ENCODE results near the gene MEGF11. TPM values are rescaled to one million over a fixed set of nuclear protein-coding genes. Genes with fewer than 3 reads are reported as not detected.

MEGF11 gene
- total RNA-seq, 1 experiment from 2014 or later, result 1.2 TPM

DNA sequence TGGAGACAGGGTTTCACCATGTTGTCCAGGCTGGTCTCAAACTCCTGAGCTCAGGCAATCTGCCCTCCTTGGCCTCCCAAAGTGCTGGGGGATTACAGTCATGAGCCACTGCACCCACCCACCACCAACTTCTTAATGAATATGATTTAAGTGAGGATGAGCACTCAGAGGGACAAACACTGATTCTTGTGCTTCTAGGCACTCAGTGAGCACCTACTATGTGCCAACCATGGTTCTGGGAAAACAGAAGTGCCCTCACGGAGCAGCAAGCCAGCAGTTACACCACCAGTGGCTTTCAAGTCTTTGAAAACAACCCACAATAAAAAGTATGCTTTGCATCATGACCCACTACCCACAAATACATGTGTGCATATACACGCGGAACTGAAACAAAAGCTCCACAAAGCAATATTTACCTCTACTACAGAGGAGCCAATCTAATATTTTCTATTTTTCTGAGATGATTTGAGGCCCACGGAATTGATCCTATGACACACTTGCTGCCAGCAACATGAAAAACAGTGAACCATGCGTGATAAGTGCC, 91.9 kb downstream of the MEGF11 start:
- Histone ChIP-seq H3K4ac (ENCODE audit: low read depth, low read length) (no peak overlapping the region), H3K27me3 (ENCODE audit: insufficient read depth, low read length) (no peaks in the 10 kb centered on the region), H2BK5ac (ENCODE audit: insufficient read length, low read length) (no peak overlapping the region), H2BK12ac (ENCODE audit: insufficient read length, low read depth, low read length) (no peak overlapping the region), H3K79me2 (ENCODE audit: insufficient read depth, low read length) (no peaks in the 10 kb centered on the region), H3K23me2 (ENCODE audit: insufficient read length, low read depth, low read length, poor library complexity, severe bottlenecking) (no peaks in the 10 kb centered on the region), H4K20me1 (ENCODE audit: control insufficient read depth, insufficient read depth, insufficient read length) (no peaks in the 10 kb centered on the region), H3K56ac (ENCODE audit: insufficient read length, low read depth, low read length) (no peak overlapping the region), H4K8ac (replicated peaks; ENCODE audit: insufficient read length, low read depth, low read length) (no peak overlapping the region), H4K5ac (ENCODE audit: insufficient read length, low read depth, low read length) (no peak overlapping the region), H3K18ac (ENCODE audit: insufficient read length, low read depth, low read length) (no peak overlapping the region), H3K9me3 (ENCODE audit: control insufficient read depth, low read depth, low read length) (no peaks in the 10 kb centered on the region), H3K9ac (ENCODE audit: extremely low read depth, insufficient read length, low read length) (no peak overlapping the region), H2AFZ (ENCODE audit: low read length) (no peak overlapping the region), H3K27ac (ENCODE audit: insufficient read length, low read depth, low read length) (no peak overlapping the region), H3K14ac (ENCODE audit: insufficient read depth, low read length) (no peak overlapping the region), H3K4me2 (ENCODE audit: insufficient read depth, insufficient read length, low read length) (no peak overlapping the region), H4K91ac (ENCODE audit: insufficient read length, low read depth, low read length) (no peak overlapping the region), H2BK15ac (ENCODE audit: low read depth, low read length) (no peak overlapping the region), H3K23ac (ENCODE audit: insufficient read length, low read depth, low read length) (no peak overlapping the region), H2BK20ac (ENCODE audit: low read depth, low read length, poor library complexity, severe bottlenecking) (no peak overlapping the region), H2AK5ac (ENCODE audit: insufficient read length, low read length) (no peak overlapping the region), H3K4me1 (ENCODE audit: insufficient read depth, low read length) (no peaks in the 10 kb centered on the region), H3T11ph (ENCODE audit: low read length) (no peak overlapping the region), H3K79me1 (ENCODE audit: insufficient read depth, low read depth, low read length, poor library complexity, severe bottlenecking) (no peaks in the 10 kb centered on the region), H2BK120ac (ENCODE audit: low read depth, low read length, poor library complexity, severe bottlenecking) (no peak overlapping the region)
- no peak for DNase-seq
- Mint-ChIP-seq H3K9me3 (no peaks in the 10 kb centered on the region), H3K27ac (no peak overlapping the region), H3K36me3 (ENCODE audit: insufficient read depth in 1 of 3, low read depth in 3 of 3) (no peaks in the 10 kb centered on the region; a peak in 2 of 7 replicates), H3K27me3 (ENCODE audit: low read depth) (no peaks in the 10 kb centered on the region; the same call in none of the 2 replicates), H3K4me1 (peaks cover 2 to 14% of the 10 kb centered on the region in 2 experiments; a peak in 2 of 4 replicates), H3K4me3 (no peak overlapping the region)
- TF ChIP-seq CTCF (conservative IDR thresholded peaks at IDR 0.05), result no peak
- no CpG with 5 or more reads among the region's 5 CpGs for WGBS (ENCODE audit: extremely low coverage, insufficient read length, low lambda C conversion rate)
